Endothelial cell (in vitro differentiated cells): ENCODE results near the gene ADRA2B. TPM values are rescaled to one million over a fixed set of nuclear protein-coding genes. Genes with fewer than 3 reads are reported as not detected.

Experiments
- DNase-seq: peaks from one replicate; pipeline ENCODE4 v3.0.0; 2021; ENCODE audit warnings: low spot score
- H3K27ac Mint-ChIP-seq: one replicate; pipeline ENCODE4 v1.8.0; 2021; ENCODE audit warnings: mixed read lengths, inconsistent platforms; ENCODE audit not compliant: unreplicated experiment
- H3K27me3 Mint-ChIP-seq: one replicate; pipeline ENCODE4 v1.8.0; 2021; ENCODE audit warnings: mild to moderate bottlenecking, moderate library complexity, mixed read lengths, inconsistent platforms; ENCODE audit not compliant: unreplicated experiment
- H3K36me3 Mint-ChIP-seq: one replicate; pipeline ENCODE4 v1.8.0; 2021; ENCODE audit warnings: mild to moderate bottlenecking, low read depth, mixed read lengths, inconsistent platforms; ENCODE audit not compliant: unreplicated experiment
- H3K4me1 Mint-ChIP-seq: one replicate; pipeline ENCODE4 v1.8.0; 2021; ENCODE audit warnings: mild to moderate bottlenecking, mixed read lengths, inconsistent platforms; ENCODE audit not compliant: unreplicated experiment
- H3K4me3 Mint-ChIP-seq: one replicate; pipeline ENCODE4 v1.8.0; 2021; ENCODE audit warnings: mild to moderate bottlenecking, mixed read lengths, inconsistent platforms; ENCODE audit not compliant: unreplicated experiment
- H3K9me3 Mint-ChIP-seq: one replicate; pipeline ENCODE4 v1.8.0; 2021; ENCODE audit warnings: mixed read lengths, inconsistent platforms; ENCODE audit not compliant: unreplicated experiment
- total RNA-seq: library from RNA; stranded (reverse); fragmentation: NEBNext Ultra II Directional; extraction: Animal tissue kit (Norgen Biotek cat#: 25700); gene quantifications from one replicate; pipeline ENCODE4 v1.2.1, GENCODE V29; 2021; ENCODE audit not compliant: unreplicated experiment
- TF ChIP-seq, protein P1 (sequence below): fragments of 200-600 bp; sonication (generic); IDR thresholded peaks from one replicate; pipeline ENCODE4 v1.5.0; 2021; ENCODE audit warnings: antibody characterized with exemption; ENCODE audit not compliant: unreplicated experiment

Gene ADRA2B
- total RNA-seq, 1 donor from 2014 or later, result 0.46 TPM

DNA sequence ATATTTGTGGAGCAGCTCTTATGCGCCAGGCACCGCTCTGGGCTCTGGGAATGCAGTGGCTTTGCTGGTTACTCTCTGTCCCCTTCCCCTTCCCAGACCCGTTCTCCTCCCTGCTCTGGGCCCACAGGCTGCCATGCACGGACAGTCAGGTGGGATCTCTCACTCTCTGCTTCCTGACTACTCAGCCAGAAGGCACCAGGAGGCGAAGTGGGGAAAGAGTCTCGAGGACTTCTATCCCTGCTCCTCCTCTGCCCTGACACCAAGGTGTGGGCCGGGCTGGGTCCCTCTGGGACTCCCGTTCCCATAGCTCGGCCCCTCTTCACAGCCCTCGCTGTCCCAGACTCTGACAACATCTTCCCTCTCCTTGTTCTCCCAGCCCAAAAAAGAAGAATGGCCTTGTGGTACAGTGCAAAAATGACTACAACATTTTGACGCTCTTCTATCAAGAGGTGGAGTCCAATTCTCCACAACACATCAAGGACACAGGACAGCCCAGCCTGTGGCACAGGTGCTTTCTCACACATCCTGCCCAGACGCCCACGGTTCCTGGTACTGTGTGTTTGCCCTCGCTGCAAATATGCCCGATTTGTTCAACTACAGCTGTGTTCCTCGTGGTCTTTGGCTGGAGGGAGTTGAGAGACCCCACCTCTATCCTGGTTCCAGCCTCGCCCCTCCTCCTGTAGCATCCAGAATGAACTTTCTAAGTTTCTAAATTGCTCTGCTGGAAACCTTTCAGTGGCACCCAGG lies 42.9 kb upstream of the ADRA2B start:
- no peak for DNase-seq
- Mint-ChIP-seq H3K9me3 (no peaks in the 10 kb centered on the region), H3K27me3 (peaks cover 8% of the 10 kb centered on the region), H3K27ac (no peak overlapping the region), H3K36me3 (no peaks in the 10 kb centered on the region), H3K4me1 (peaks cover 4% of the 10 kb centered on the region), H3K4me3 (no peak overlapping the region)
- TF ChIP-seq, protein P1, sequence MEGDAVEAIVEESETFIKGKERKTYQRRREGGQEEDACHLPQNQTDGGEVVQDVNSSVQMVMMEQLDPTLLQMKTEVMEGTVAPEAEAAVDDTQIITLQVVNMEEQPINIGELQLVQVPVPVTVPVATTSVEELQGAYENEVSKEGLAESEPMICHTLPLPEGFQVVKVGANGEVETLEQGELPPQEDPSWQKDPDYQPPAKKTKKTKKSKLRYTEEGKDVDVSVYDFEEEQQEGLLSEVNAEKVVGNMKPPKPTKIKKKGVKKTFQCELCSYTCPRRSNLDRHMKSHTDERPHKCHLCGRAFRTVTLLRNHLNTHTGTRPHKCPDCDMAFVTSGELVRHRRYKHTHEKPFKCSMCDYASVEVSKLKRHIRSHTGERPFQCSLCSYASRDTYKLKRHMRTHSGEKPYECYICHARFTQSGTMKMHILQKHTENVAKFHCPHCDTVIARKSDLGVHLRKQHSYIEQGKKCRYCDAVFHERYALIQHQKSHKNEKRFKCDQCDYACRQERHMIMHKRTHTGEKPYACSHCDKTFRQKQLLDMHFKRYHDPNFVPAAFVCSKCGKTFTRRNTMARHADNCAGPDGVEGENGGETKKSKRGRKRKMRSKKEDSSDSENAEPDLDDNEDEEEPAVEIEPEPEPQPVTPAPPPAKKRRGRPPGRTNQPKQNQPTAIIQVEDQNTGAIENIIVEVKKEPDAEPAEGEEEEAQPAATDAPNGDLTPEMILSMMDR, result no peak

DNA sequence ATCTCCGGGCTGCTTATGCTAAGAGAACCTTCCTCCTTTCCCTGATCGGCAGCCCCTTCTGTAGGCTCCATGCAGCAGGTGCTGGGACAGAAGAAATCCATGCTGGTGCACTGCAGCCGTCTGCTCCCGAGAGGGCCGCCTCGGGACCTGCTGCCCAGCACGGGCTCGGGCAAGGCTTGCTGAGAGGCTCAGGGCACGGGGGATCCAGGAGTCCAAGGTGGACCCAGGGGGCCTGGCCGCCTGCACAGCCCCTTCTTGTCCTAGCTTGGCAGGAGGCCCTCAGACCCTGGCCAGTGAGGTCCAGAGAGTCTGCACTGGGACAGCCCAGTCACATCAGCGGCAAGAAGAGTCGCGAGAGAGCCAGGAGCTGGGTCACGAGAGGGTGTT lies 42.2 kb upstream of the ADRA2B start:
- TF ChIP-seq, protein P1, result no peak
- H3K36me3 Mint-ChIP-seq, result no peaks in the 10 kb centered on the region
- no peak overlapping the region for H3K27ac Mint-ChIP-seq
- DNase-seq, result no peak
- H3K4me3 Mint-ChIP-seq, result no peak overlapping the region
- peaks cover 8% of the 10 kb centered on the region for H3K27me3 Mint-ChIP-seq
- peaks cover 4% of the 10 kb centered on the region for H3K4me1 Mint-ChIP-seq
- no peaks in the 10 kb centered on the region for H3K9me3 Mint-ChIP-seq

DNA sequence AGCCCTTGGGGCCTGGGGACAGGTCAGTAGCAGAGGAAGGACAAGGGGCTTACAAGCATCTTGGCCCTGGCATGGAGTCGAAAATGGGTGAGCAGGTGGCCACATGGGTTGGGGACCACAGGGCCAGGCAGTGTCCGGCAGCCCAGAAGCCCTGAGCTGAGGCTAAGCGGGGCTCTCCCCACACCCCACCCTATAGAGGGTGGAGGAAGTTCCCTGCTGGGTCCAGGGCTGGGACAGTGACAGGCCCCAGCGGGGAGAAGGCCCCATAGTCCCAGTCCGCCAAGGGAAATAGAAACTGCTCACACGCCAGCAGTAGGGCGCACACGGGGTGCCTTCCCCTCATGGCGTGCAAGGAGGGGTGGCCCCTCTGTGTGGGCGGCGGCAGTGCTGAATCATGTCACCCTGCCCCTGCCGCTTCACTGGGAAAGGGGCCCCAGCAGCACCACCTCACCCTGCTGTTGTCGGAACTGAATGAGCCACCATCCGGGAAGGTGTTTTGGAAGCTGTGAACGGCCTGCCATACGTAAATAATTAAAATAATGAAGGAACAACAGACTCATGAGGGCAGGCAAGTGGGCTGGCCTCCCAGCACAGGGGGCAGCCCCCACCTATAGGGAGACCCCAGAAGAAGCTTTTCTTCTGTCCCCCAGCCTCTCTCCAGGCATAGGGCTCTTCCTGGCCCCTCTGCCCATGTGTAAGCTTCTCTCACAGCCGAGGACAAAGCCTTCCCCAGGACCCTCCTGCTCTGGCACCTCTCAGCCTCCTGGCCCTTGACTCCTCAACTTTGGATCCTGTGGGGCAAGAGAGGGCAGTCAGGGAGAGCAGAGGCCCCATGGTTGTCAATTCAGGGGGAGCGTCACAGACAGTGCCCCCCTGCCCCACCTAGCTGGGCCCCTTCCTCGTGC lies 41.5 kb upstream of the ADRA2B start:
- Mint-ChIP-seq H3K4me1 (peaks cover 4% of the 10 kb centered on the region), H3K27ac (no peak overlapping the region), H3K27me3 (peaks cover 7% of the 10 kb centered on the region), H3K36me3 (no peaks in the 10 kb centered on the region), H3K9me3 (no peaks in the 10 kb centered on the region), H3K4me3 (no peak overlapping the region)
- DNase-seq, result no peak
- TF ChIP-seq, protein P1, result no peak

GRCh38 chr2:96156926-96157648 lies 40.7 kb upstream of the ADRA2B start:
- H3K36me3 Mint-ChIP-seq, result no peaks in the 10 kb centered on the region
- no peak overlapping the region for H3K27ac Mint-ChIP-seq
- TF ChIP-seq, protein P1, result no peak
- no peak for DNase-seq
- peaks cover 5% of the 10 kb centered on the region for H3K4me1 Mint-ChIP-seq
- H3K9me3 Mint-ChIP-seq, result no peaks in the 10 kb centered on the region
- no peak overlapping the region for H3K4me3 Mint-ChIP-seq
- H3K27me3 Mint-ChIP-seq, result peaks cover 6% of the 10 kb centered on the region
